NCI-H2227 (cell line): ENCODE results near the gene PPP2R3A.
"Not testable (repeated sequence)": the region's sequence is repeated elsewhere in the genome, so short reads cannot be mapped to it uniquely, and the experiment has no call there.

Experiments used
- DNase-seq: peaks from one replicate; lab custom pipeline; 2025; ENCODE audit not compliant: unreplicated experiment; lab: John Stamatoyannopoulos, UW

Gene PPP2R3A

DNA sequence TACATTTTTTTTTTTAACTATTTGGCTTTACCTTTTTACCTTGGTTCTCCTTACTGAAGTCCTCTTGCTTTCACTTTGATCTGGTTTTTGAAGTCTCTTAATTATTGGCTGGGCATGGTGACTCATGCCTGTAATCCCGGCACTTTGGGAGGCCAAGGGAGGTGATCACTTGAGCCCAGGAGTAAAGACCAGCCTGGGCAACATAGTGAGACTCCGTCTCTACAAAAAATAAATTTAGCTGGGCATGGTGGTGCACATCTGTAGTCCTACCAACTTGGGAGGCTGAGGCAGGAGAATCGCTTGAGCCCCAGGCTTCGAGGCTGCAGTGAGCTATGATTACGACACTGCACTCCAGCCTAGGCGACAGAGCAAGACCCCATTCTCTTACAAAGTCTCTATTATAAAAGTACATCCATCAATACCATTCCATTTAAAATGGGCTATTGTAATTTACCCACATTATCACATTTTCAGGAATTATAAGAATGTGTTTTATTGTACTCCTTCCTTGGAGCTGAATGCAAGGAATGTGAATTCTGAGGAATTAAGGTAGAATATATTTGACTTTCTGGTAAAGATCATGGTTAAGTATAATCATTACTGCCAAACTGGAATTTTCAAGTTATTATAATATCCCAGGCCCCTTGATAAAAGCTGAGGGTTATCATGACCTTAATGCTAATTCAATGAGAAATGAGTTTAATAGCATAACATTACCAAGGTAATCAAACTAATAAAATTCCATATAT lies 181.6 kb downstream of the PPP2R3A start:
- no peak for DNase-seq

DNA sequence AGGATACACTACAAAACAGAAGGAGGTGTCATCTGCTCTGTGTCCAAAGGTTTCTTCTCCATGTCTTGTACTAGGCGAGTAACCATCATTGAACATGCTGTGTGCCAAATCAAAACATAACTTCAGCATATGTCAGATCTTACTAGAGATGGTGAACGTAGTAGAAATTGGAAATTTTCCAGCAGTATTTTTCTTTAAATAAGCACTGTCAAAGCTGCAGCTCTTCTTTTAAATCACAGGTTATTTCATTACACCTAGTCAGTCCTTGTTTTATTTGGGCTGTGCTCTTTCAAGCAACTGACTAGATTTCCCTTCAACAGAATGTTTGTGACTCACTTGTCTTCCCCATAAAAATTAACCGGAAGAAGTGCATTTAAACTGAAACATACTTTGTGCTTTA lies 184.1 kb downstream of the PPP2R3A start:
- DNase-seq, result no peak

DNA sequence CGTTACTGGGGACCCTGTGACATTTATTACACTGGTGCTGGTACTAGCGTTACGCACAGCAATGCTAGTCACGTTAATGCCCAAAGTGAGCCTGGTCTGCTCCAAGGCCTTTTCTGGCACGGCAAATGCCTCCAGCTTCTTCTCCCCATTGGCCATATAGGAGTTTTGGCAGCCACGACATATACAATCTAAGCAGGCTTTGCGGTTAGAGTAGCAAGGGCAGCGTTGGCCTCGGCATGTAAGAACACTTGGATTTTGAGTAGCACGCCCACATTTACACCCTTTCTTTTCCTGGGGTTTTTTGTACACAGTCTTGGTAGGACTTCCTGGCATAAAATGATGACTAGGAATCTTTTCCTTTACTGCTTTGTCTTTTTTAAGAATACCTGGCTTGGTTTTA lies 185.7 kb downstream of the PPP2R3A start:
- DNase-seq, result no peak

DNA sequence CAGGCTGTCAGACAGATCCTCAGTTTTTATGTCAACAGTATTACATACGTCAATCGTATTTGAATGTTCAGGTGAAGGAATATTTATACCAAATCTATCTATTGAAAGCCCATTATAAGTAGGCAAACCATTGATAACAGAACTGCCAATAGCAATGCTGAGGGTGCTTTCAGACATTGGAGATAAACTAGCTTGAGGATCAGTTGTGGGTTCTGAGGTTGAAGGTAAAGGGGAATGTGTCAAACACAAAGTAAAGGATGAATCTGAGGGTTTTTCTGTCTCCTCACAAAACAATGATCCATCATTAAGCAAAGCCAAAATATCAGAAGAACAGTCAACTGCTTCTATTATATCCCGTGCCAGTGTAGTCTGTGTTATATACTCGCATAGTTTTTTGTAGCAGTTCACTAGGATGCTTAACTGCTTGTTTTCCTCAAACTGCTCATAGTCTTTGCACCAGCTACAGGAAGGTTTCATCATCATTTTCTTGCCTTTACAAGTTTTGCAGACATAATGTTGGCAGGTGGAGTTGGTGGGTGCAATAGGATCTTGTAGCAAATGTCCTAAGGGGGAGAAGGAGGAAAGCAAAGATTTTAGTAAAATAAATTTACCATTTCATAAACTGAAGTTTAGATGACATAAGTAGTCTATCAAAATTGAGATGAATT lies 186.8 kb downstream of the PPP2R3A start:
- DNase-seq, result no peak

DNA sequence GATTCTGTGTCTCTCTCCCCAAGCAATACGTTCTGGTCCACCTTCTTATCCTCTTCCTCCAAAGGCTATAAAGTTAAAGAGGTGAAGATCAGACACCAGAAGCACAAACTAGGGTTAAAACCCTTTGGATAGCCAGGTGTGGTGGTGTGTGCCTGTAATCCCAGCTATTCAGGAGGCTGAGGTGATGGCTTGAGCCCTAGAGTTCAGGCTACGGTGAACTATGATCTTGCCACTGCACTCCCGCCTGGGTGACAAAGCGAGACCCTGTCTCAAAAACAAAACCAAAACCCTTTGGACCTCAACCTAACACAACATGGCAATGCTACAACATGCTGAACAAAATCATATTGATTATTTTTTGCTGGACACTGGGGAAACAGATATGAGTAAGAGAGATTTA lies 187.4 kb downstream of the PPP2R3A start:
- no peak for DNase-seq

DNA sequence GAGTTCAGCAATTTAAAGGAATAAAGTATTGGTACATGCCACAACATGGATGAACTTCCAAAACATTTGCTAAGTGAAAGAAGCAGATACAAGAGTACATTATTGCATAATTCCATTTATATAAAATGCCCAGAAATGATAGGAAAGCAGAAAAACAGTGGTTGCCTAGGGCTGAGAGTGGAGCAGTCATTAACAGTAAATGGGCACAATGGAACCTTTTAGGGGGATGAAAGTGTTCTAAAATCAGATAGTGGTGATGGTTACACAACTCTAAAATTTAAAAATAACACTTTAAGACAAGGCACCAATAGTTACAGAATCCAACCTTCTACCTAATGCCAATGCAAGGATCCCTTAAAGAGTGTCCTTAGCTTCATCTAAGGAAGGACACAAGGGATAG lies 196.0 kb downstream of the PPP2R3A start:
- DNase-seq, result no peak

DNA sequence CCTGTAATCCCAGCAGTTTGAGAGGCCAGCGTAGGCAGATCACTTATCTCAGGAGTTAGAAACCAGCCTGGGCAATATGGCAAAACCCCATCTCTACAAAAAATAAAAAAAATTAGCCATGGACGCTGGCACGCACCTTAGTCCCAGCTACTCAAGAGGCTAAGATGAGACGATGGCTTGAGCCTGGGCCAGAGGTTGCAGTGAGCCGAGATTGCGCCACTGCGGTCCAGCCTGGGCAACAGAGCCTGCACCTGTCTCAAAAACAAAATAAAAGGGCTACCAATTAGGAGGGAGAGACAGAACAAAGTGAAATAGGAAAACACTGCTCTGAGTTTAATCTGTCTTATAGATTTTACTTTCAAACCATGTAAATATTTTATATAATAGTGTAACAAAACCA lies 196.8 kb downstream of the PPP2R3A start:
- DNase-seq, result no peak

DNA sequence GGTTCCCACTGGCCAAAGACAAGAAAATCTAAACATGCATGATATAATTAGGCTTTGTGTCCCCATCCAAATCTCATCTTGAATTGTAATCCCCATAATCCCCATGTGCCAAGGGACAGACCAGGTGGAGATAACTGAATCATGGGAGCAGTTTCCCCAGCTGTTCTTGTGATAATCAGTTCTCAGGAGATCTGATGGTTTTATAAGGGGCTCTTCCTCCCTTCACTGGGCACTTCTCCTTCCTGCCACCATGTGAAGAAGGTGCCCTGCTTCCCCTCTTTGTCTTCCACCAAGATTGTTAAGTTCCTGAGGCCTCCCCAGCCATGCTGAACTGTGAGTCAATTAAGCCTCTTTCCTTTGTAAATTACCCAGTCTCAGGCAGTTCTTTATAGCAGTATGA lies 198.1 kb downstream of the PPP2R3A start:
- not testable (repeated sequence) for DNase-seq

DNA sequence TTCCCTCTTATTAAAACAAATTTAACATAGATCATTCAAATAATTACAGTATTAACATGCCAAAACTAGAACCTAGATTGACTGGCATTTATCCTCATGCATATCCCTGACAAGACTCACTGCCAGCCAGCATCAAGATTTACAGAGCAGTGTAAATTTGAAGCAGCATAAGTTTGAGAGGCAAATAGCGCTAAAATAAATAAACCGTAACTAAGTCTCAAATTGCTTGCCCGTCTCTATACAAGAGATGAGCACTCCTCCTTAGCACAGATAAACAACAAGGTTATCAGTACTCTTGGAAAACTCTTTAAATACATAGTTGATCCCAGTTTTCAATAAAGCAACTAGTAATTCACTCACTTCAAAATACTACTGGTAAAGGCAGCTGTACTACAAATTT lies 201.0 kb downstream of the PPP2R3A start:
- no peak for DNase-seq

DNA sequence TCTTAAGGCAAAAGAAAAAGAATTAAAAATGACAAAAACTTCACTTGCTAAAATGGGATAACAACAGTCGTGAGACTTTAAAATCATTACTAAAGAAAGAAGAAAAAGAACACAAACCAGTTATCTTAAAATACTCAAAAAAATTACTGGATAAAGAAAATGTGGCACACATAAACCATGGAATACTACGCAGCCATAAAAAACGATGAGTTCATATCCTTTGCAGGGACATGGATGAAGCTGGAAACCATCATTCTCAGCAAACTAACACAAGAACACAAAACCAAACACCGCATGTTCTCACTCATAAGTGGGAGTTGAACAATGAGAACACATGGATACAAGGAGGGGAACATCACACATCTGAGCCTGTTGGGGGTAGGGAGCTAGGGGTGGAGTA lies 202.7 kb downstream of the PPP2R3A start:
- not testable (repeated sequence) for DNase-seq

DNA sequence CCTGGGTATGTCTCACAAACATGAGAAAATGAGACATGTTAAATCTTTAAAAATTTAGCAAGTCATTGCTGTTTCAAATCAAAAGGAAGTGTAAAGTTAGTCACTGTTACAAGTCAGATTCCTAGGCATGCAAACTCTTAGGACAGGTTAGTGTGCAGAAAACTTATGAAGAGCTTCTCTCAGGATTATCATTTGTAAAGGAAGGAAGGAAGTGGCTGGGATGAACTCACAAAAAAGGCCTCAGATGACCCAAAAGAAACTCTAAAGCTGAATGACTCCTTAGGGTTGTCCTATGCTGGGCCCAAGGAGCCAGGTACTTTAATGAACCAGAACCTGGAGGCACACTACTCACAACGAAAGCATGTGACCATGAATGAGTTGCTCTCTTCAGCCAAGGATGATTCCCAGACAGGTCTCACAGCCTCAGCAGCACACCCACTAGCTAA lies 205.6 kb downstream of the PPP2R3A start:
- no peak for DNase-seq

DNA sequence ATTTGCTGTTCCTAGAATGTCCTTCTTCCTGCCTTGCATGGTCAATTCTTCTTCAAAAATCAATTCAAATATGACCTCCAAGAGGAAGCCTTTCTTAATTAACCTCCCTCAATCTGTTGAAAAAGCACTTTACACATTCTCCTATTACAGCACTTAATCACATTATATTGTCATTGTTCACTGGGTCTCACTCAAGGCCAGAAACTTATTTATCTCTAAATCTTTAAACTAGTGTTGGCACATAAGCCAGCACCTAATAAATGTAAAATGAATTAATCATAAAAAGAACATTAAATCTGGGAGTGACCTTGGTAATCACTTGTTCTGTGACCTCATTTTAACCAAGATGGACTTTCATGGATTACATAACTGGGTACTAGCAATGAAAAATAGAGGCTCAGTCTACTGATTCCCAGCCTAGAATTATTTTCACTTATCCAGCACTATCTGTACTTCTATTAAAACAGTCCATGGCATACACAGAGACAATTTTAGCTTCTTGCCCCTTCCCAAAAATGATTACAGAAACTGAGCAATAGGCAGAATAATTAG lies 208.5 kb downstream of the PPP2R3A start:
- DNase-seq, result no peak

DNA sequence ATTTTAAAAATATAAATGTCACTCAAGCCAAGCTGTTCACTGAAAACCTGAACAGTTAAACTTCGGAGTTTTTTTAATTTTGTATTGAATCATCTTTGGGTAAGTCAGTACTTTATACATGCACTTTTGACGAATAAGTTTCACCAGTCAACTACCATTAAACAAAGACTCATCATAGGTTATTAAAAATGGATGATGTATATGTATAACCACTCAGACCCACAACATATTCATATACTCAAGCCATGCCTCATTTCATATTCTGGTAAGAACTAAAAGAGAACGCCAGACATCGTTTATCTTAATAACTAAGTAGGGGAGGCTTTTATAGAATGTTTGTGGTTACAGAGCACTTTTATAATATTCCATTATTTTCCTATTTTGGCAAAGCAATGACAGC lies 212.3 kb downstream of the PPP2R3A start:
- DNase-seq, result no peak

DNA sequence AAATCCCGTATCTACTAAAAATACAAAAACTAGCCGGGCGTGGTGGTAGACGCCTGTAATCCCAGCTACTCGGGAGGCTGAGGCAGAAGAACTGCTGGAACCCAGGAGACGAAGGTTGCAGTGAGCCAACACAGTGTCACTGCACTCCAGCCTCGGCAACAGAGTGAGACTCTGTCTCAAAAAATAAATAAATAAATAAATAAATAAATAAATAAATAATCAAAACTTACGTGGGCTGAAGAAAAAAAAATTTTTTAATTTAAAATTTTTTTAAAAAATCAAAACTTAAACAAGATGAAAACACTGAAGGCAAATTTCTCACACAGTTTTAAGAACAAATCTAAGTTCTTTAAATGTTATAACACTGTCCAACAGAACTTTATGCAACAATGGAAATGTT lies 216.2 kb downstream of the PPP2R3A start:
- DNase-seq, result no peak

DNA sequence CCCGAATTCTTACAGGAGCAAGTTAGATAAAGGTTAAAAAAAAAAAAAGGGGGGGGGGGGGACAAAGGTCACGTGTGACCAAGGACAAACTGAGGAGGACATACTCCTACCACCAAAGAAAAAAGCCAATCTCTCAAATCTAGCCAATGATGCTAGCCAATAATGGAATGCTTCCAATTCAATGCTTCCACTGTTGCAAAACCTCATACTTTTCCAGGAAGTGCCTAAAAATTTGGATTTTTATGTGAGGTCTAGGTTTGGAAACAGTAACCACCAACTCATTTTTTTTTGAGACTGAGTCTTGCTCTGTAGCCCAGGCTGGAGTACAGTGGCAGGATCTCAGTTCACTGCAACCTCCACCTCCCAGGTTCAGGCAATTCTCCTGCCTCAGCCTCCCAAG lies 219.2 kb downstream of the PPP2R3A start:
- no peak for DNase-seq

DNA sequence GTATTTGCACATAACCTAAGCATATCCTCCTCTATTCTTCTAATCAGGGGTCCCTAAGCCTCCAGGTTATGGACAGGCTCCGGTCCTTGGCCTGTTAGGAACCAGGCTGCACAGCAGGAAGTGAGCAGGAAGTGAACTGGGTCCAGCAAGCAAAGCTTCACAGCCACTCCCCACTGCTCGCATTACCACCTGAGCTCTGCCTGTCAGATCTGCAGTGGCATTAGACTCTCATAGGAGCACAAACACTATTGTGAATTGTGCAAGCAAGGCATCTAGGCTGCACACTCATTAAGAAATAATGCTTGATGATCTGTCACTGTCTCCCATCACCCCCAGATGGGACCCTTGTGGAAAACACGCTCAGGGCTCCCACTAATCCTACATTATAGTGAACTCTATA lies 220.8 kb downstream of the PPP2R3A start:
- DNase-seq, result no peak

DNA sequence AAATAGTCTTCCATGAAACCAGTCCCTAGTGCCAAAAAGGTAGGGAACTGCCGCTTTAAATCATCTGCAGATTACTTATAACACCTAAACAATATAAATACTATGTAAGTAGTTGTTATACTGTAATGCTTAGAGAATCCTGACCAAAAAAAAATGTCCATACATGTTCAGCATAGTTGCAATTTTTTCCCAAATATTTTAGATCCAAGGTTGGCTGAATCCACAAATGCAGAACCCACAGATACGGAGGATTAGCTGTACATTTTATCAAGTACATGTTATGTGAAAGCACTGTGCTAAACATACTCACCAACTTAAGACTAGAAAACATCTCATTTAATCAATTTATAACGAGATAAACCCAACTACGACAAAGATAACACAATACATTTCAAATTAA lies 221.3 kb downstream of the PPP2R3A start:
- DNase-seq, result no peak

DNA sequence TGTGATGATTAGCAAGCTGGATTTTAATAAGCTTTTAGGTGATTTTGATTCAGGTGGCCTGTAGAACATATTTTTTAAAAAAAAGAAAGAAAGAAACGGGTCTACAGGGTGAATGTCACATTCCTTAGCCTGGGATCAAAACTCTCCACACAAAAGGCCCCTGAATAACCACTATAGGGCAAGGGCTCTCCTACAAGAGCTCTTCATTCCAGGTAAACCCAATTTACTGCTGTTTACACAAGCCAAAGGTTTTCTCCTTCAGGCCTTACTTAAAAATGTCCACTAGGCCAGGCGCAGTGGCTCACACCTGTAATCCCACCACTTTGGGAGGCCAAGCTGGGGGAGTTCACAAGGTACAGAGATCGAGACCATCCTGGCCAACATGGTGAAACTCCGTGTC lies 222.3 kb downstream of the PPP2R3A start:
- DNase-seq, result no peak

DNA sequence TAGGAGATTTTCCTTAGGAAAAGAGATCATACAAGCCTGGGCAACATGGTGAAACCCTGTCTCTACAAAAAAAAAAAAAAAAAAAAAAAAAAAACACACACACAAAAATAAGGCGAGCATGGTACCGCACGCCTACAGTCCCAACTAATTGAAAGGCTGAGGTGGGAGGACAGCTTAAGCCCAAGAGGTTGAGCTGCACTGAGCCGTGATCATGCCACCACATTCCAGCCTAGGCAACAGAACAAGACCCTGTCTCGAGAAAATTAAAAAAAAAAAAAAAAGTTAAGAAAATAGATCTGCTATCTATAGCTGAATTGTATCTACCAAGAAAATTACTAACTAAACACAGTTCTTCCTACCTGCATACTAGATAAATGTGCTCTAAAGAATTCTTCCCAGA lies 223.5 kb downstream of the PPP2R3A start:
- DNase-seq, result no peak

DNA sequence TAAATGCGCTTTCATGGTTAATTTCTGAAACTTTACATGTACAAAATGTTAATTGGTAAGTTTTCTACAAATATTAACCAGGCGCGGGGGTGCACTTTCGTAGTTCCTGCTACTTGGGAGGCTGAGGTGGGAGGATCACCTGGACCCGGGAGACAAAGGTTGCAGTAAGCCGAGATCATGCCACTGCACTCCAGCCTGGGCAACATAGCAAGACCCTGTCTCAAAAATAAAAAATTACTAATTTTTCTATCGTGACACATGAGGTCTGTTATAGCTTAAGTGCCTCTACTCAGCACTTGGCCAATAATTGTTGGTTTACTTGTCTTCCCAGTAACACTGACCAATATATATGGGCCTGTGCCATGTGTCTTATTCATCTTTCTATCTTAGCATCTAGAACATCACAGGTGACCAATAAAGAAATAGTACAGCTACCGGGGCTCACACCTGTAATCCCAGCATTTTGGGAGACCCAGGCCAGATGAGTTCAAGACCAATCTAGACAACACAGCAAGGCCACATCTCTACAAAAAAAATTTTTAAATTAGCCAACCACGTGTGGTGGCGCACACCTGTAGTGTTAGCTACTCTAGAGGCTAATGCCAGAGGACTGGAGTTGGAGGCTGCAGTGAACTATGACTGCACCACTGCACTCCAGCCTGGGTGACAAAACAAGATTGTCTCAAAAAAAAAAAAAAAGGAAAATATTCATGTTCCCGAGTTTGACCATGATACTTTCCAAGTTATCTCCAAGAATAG lies 224.5 kb downstream of the PPP2R3A start:
- no peak for DNase-seq

DNA sequence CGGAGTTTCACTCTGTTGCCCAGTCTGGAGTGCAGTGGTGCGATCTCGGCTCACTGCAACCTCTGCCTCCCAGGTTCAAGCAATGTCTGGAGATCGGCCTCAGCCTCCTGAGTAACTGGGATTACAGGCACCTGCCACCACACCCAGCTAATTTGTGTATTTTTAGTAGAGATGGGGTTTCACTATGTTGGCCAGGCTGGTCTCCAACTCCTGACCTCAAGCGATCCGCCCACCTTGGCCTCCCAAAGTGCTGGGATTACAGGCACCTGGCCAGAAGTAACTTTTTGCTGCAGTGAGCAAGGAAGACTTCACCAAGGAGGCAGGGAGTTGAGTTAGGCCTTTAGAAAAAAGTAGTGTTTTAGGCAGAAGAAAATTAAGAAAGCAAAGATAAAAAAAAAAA lies 226.7 kb downstream of the PPP2R3A start:
- DNase-seq, result not testable (repeated sequence)

DNA sequence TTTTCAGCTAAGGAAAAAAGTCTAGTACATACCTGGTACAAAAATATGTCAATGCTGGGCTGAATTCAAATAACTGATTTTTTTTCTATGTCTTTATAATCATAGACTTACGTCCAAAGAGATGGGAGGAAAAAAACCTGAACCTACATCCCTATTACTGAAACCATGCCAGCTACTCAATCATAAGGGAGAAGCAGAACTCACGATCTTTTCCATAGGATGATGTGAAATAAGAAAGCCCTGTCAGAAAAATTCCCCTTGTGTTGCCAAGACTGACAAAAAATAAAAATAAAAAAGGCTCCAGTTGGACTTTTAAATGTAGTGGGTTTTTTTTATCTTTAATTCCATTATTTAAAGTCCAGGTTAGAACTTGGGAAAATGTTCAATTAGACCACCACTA lies 227.3 kb downstream of the PPP2R3A start:
- DNase-seq, result no peak
